ENCODE results near the gene UBE2S. TPM values are rescaled to one million over a fixed set of nuclear protein-coding genes. Genes with fewer than 3 reads are reported as not detected.
A peak's percentile ranks its signal among the peaks of the same experiment; 100 is the strongest.

UBE2S gene
- polyA plus RNA-seq, 1 donor = 47.2 TPM

GRCh38 chr19:55383279-55384130 is 24.1 kb downstream of the UBE2S start:
- DNase-seq = peak; percentile 68

GRCh38 chr19:55382522-55383054 is 25.0 kb downstream of the UBE2S start:
- no peak for DNase-seq

GRCh38 chr19:55382013-55382412 is 25.6 kb downstream of the UBE2S start:
- DNase-seq = no peak

- DNase-seq = peak; percentile 58
Measured at GRCh38 chr19:55379174-55379573, 28.4 kb downstream of the UBE2S start.

- no peak for DNase-seq
Measured at GRCh38 chr19:55377356-55378131, 30.0 kb downstream of the UBE2S start.

GRCh38 chr19:55376241-55376933 is 31.2 kb downstream of the UBE2S start, which contains the start of gene TMEM190:
TSS of gene TMEM190 (plus strand) at chr19:55376826. CDS start at chr19:55376854, 28 bp downstream.
- no peak for DNase-seq

GRCh38 chr19:55373993-55374757 is 33.4 kb downstream of the UBE2S start:
- no peak for DNase-seq

GRCh38 chr19:55373306-55373992 is 34.1 kb downstream of the UBE2S start:
- no peak for DNase-seq

GRCh38 chr19:55372316-55373081 is 35.1 kb downstream of the UBE2S start:
- DNase-seq = no peak

- DNase-seq = no peak
Measured at GRCh38 chr19:55370305-55370988, 37.1 kb downstream of the UBE2S start, which contains the start of gene IL11. TSS of gene IL11 (minus strand) at chr19:55370463. CDS start at chr19:55370310, 153 bp downstream.

- DNase-seq = no peak
Measured at GRCh38 chr19:55369653-55370304, 37.8 kb downstream of the UBE2S start.

- DNase-seq = no peak
Measured at GRCh38 chr19:55368701-55369563, 38.7 kb downstream of the UBE2S start.

GRCh38 chr19:55368106-55368505 is 39.5 kb downstream of the UBE2S start:
- no peak for DNase-seq

GRCh38 chr19:55366790-55367189 is 40.8 kb downstream of the UBE2S start:
- DNase-seq = no peak

- no peak for DNase-seq
Measured at GRCh38 chr19:55365964-55366363, 41.6 kb downstream of the UBE2S start.

GRCh38 chr19:55365245-55365644 is 42.3 kb downstream of the UBE2S start:
- DNase-seq = no peak

- DNase-seq = no peak
Measured at GRCh38 chr19:55362990-55363716, 44.4 kb downstream of the UBE2S start, which contains the start of gene GARIN5B. TSS of gene GARIN5B (minus strand) at chr19:55363260. CDS start at chr19:55363066, 194 bp downstream.

All from hindlimb muscle (tissue), 1 donor.